Endothelial cell of umbilical vein (primary cell): ENCODE results near the gene ADARB2. TPM values are rescaled to one million over a fixed set of nuclear protein-coding genes. Genes with fewer than 3 reads are reported as not detected.

Experiments used
- BruUV-seq: library from RNA; stranded (reverse); fragments of 400-500 nt; replicated peaks from 2 replicates; lab custom pipeline; 2021; lab: Mats Ljungman, UMichigan
- CTCF ChIA-PET: fragments of 300-600, 350-600 bp; sonication (Branson Sonifier 250); formaldehyde crosslinking; loops from one replicate; lab custom pipeline; 2021; ENCODE audit warnings: antibody characterized with exemption, inconsistent platforms; lab: Charles Lee
- POLR2A ChIA-PET: fragments of 300-600, 350-600 bp; sonication (Branson Sonifier 250); formaldehyde crosslinking; loops from one replicate; lab custom pipeline; 2021; ENCODE audit warnings: antibody characterized with exemption, inconsistent platforms; lab: Charles Lee
- DNase-seq: peaks from one replicate; pipeline ENCODE4 v3.0.0-alpha.2; 2011; ENCODE audit warnings: low read depth, low spot score
- FAIRE-seq: peaks from 2 replicates; lab custom pipeline; 2011; peaks lifted over from hg19 to GRCh38; lab: Jason Lieb, UNC
- H2AFZ ChIP-seq: 2 replicates; pipeline ENCODE4 v1.6.0; 2012; ENCODE audit warnings: low read depth, low read length, control low read depth, inconsistent platforms
- H3K27ac ChIP-seq: 2 replicates; pipeline ENCODE4 v1.5.1; 2011; ENCODE audit warnings: low read depth, mild to moderate bottlenecking, control low read depth, low read length, moderate library complexity; ENCODE audit not compliant: insufficient read depth
- H3K27me3 ChIP-seq, 2 experiments: 2 replicates each; pipeline versions ENCODE4 v1.6.0 to v1.6.1; 2011; ENCODE audit warnings: low read length in 2 of 2, mixed read lengths in 1 of 2; ENCODE audit not compliant: control insufficient read depth in 2 of 2, insufficient read depth in 2 of 2
- H3K36me3 ChIP-seq, 2 experiments: 2 replicates in 1 of 2; 3 replicates in 1 of 2; pipeline ENCODE4 v1.5.1; 2011; ENCODE audit warnings: low read length in 2 of 2, mild to moderate bottlenecking in 1 of 2, moderate library complexity in 1 of 2; ENCODE audit not compliant: control insufficient read depth in 2 of 2, insufficient read depth in 2 of 2; ENCODE audit errors: extremely low read depth in 1 of 2
- H3K4me1 ChIP-seq: 3 replicates; pipeline ENCODE4 v1.5.1; 2011; ENCODE audit warnings: mild to moderate bottlenecking, low read length; ENCODE audit not compliant: control insufficient read depth, insufficient read depth; ENCODE audit errors: extremely low read depth
- H3K4me2 ChIP-seq: 2 replicates; pipeline ENCODE4 v1.6.1; 2011; ENCODE audit warnings: low read length, control low read depth, mixed read lengths; ENCODE audit not compliant: insufficient read depth
- H3K4me3 ChIP-seq, 3 experiments: fragments of 200-600 bp in 1 of 3; sonication (generic), shearing (Covaris generic) in 1 of 3; replicated peaks in 1 of 3; 2 replicates each; pipeline ENCODE4 v1.5.1; 2011 to 2016; ENCODE audit warnings: control low read depth in 3 of 3, low read length in 3 of 3, mild to moderate bottlenecking in 2 of 3, inconsistent platforms in 1 of 3, low read depth in 1 of 3, moderate library complexity in 1 of 3; ENCODE audit not compliant: insufficient read depth in 1 of 3
- H3K79me2 ChIP-seq: 2 replicates; pipeline ENCODE4 v1.6.0; 2012; ENCODE audit warnings: low read length, inconsistent platforms; ENCODE audit not compliant: control insufficient read depth, insufficient read depth
- H3K9ac ChIP-seq: replicated peaks from 2 replicates; pipeline ENCODE3; 2011; ENCODE audit warnings: low read length, control low read depth; ENCODE audit not compliant: insufficient read depth; ENCODE audit errors: extremely low read depth
- H3K9me1 ChIP-seq: replicated peaks from 3 replicates; pipeline ENCODE4 v1.6.0; 2011; ENCODE audit warnings: mild to moderate bottlenecking, low read length; ENCODE audit not compliant: control insufficient read depth, insufficient read depth; ENCODE audit errors: extremely low read depth
- H3K9me3 ChIP-seq: replicated peaks from 2 replicates; pipeline ENCODE4 v1.5.1; 2012; ENCODE audit warnings: low read length, inconsistent platforms; ENCODE audit not compliant: control insufficient read depth, insufficient read depth
- H4K20me1 ChIP-seq: replicated peaks from 2 replicates; pipeline ENCODE3; 2011; ENCODE audit warnings: mild to moderate bottlenecking, low read length; ENCODE audit not compliant: control insufficient read depth, insufficient read depth; ENCODE audit errors: extremely low read depth
- EZH2 ChIP-seq: IDR thresholded peaks from 2 replicates; pipeline ENCODE4 v1.6.1; 2012; ENCODE audit warnings: borderline replicate concordance, low read depth, mild to moderate bottlenecking, moderate library complexity, low read length, inconsistent platforms; ENCODE audit not compliant: severe bottlenecking
- FOS ChIP-seq: IDR thresholded peaks from 2 replicates; pipeline ENCODE4 v1.6.1; 2011; ENCODE audit warnings: mild to moderate bottlenecking, low read length, moderate library complexity, borderline replicate concordance; ENCODE audit not compliant: insufficient read depth
- GATA2 ChIP-seq: IDR thresholded peaks from 2 replicates; pipeline ENCODE4 v1.7.0; 2011; ENCODE audit warnings: low read depth, mild to moderate bottlenecking, moderate library complexity, mixed read lengths, low read length; ENCODE audit not compliant: insufficient read length, insufficient read depth
- JUN ChIP-seq: IDR thresholded peaks from 2 replicates; pipeline ENCODE4 v1.6.1; 2011; ENCODE audit warnings: borderline replicate concordance, low read depth; ENCODE audit not compliant: insufficient read length, insufficient read depth
- MYC ChIP-seq: IDR thresholded peaks from one replicate; pipeline ENCODE4 v1.6.1; 2011; ENCODE audit warnings: mild to moderate bottlenecking, low read depth, low read length
- POLR2A ChIP-seq: IDR thresholded peaks from 2 replicates; pipeline ENCODE4 v1.6.1; 2012; ENCODE audit warnings: low read depth, mild to moderate bottlenecking, control low read depth, low read length
- POLR2AphosphoS5 ChIP-seq: IDR thresholded peaks from 2 replicates; pipeline ENCODE4 v1.6.1; 2012; ENCODE audit warnings: low read depth, mild to moderate bottlenecking, control low read depth, low read length, moderate library complexity; ENCODE audit not compliant: insufficient read depth
- dilution Hi-C: fragments of 300-500 bp; cut with MboI; formaldehyde crosslinking; loops from one replicate; pipeline ENCODE4 v1.15.0; 2019; ENCODE audit warnings: low sequenced_read_pairs; ENCODE audit not compliant: extremely low pct_ligation_motif_present
- intact Hi-C: fragments of 100-400 bp; cut with micrococcal nuclease; formaldehyde crosslinking; loops from one replicate; pipeline ENCODE4 v1.10.0; 2022
- polyA plus RNA-seq, 4 experiments: library from polyadenylated mRNA; depleted of rRNA in 3 of 4; stranded (reverse) in 3 of 4; unstranded in 1 of 4; fragments of >200 nt; gene quantifications; 2 replicates each; pipeline versions ENCODE4 v1.2.1 to v1.2.3, GENCODE V29; 2011 to 2012; ENCODE audit warnings: missing spikeins in 1 of 4
- total RNA-seq: library from RNA; stranded (reverse); gene quantifications from 2 replicates; pipeline ENCODE4 v1.2.3, GENCODE V29; 2021
- TF ChIP-seq, protein P1 (sequence below), 2 donors: IDR thresholded peaks; 1 replicate in 1 of 2; 2 replicates in 1 of 2; pipeline ENCODE4 v1.5.1; 2011; ENCODE audit warnings: low read length in 2 of 2, mild to moderate bottlenecking in 2 of 2, moderate library complexity in 2 of 2, control low read depth in 1 of 2, inconsistent platforms in 1 of 2, low read depth in 1 of 2; ENCODE audit not compliant: insufficient read depth in 1 of 2; ENCODE audit errors: extremely low read depth in 1 of 2
- TF ChIP-seq, protein P2 (sequence below): IDR thresholded peaks from 2 replicates; pipeline ENCODE4 v1.6.1; 2011; ENCODE audit not compliant: insufficient read depth, insufficient read length

The ADARB2 gene
- total and polyA plus RNA-seq, 2 donors (not counting 3 experiments of a cell fraction or from before 2014, with no cell fraction given) = not detected

DNA sequence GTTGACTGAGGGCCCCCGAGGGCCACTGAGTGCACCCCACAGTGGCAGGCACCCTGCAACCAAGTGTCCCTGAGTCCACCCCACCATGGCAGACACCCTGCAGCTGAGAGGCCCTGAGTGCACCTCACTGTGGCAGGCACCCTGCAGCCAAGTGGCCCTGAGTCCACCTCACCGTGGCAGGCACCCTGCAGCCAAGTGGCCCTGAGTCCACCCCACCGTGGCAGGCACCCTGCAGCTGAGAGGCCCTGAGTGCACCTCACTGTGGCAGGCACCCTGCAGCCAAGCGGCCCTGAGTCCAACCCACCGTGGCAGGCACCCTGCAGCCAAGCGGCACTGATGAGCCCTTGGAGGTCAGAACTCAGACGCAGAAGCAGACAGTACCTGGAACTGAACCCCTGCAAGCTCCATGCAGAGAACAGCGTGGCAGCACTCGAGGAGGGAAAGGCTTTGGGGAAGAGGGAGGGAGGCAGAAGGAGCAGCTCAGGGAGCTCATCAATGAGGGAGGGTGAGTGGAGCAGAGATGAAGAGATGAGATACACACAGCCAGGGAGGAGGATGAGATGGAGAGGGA is 524.7 kb downstream of the ADARB2 start:
- DNase-seq (no peak), FAIRE-seq (no peak)
- dilution Hi-C loops (no loop called here), intact Hi-C loops (no loop called here)
- Histone ChIP-seq H3K4me3 (no peak overlapping the region), H3K9me1 (no peaks in the 10 kb centered on the region), H3K27ac (no peak overlapping the region), H3K9ac (no peak overlapping the region), H4K20me1 (no peaks in the 10 kb centered on the region), H3K27me3 (no peaks in the 10 kb centered on the region), H3K4me2 (no peak overlapping the region), H3K36me3 (no peaks in the 10 kb centered on the region), H3K4me1 (no peaks in the 10 kb centered on the region), H2AFZ (no peak overlapping the region), H3K79me2 (no peaks in the 10 kb centered on the region), H3K9me3 (peaks cover 2% of the 10 kb centered on the region)
- TF ChIP-seq POLR2AphosphoS5 = no peak
- TF ChIP-seq GATA2 = no peak
- ChIA-PET CTCF (no interaction called here), POLR2A (no interaction called here)
- BruUV-seq = no TSS peak

DNA sequence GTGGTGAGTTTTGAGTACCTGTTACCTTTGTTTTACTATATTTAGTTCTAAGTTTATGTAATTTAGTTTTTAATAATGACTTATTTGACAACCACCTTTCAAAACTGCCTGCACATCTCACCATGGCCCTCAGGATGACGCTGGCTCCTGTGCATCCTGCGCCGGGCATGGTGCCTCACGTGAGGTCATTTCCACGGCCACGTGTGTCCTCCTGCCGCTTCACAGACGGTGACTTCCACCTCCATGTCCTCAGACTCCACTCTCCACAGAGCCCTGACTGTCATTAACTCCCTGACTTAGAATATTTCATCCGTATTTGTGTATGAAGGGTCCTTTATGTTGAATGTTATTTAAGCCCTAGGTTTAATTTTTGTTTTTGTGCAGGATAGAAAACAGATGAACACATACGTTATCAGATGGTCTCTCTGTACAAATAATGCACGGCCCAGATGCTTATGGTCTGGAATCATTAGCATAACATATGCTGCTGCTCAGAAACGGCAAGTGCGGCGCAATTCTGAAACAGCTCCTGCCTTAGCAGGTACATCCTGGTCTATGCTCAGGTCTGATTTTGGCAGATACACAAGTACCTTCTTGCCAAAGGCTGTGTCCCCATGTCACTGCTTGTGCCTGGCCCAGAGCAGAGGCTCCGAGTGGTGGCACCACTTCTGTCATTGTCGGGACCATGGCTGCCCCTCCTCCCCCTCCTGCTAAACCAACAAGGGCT is 525.3 kb downstream of the ADARB2 start:
- Histone ChIP-seq H3K4me1 (no peaks in the 10 kb centered on the region), H3K9me1 (no peaks in the 10 kb centered on the region), H3K36me3 (no peaks in the 10 kb centered on the region), H3K79me2 (no peaks in the 10 kb centered on the region), H2AFZ (no peak overlapping the region), H3K9me3 (peaks cover 2% of the 10 kb centered on the region), H3K27ac (no peak overlapping the region), H3K4me2 (no peak overlapping the region), H3K9ac (no peak overlapping the region), H3K4me3 (no peak overlapping the region), H3K27me3 (no peaks in the 10 kb centered on the region), H4K20me1 (no peaks in the 10 kb centered on the region)
- dilution Hi-C loops = no loop called here
- CTCF ChIA-PET = no interaction called here
- no peak for FAIRE-seq
- BruUV-seq = no TSS peak
- DNase-seq = no peak
- POLR2A ChIA-PET = no interaction called here
- TF ChIP-seq, protein P1, sequence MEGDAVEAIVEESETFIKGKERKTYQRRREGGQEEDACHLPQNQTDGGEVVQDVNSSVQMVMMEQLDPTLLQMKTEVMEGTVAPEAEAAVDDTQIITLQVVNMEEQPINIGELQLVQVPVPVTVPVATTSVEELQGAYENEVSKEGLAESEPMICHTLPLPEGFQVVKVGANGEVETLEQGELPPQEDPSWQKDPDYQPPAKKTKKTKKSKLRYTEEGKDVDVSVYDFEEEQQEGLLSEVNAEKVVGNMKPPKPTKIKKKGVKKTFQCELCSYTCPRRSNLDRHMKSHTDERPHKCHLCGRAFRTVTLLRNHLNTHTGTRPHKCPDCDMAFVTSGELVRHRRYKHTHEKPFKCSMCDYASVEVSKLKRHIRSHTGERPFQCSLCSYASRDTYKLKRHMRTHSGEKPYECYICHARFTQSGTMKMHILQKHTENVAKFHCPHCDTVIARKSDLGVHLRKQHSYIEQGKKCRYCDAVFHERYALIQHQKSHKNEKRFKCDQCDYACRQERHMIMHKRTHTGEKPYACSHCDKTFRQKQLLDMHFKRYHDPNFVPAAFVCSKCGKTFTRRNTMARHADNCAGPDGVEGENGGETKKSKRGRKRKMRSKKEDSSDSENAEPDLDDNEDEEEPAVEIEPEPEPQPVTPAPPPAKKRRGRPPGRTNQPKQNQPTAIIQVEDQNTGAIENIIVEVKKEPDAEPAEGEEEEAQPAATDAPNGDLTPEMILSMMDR (IDR thresholded peaks at IDR 0.05; ENCODE audit: extremely low read depth in 1 of 2, insufficient read depth in 1 of 2, low read depth in 1 of 2, low read length in 2 of 2) = no peak
- TF ChIP-seq MYC (no peak), JUN (no peak), POLR2AphosphoS5 (no peak), FOS (no peak), GATA2 (no peak), POLR2A (no peak), EZH2 (no peak)
- TF ChIP-seq, protein P2, sequence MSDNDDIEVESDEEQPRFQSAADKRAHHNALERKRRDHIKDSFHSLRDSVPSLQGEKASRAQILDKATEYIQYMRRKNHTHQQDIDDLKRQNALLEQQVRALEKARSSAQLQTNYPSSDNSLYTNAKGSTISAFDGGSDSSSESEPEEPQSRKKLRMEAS = no peak
- intact Hi-C loops = no loop called here
